Kidney tubule cell (primary cell): ENCODE measurements around the gene SIRT2.
"Not testable (repeated sequence)": the region's sequence is repeated elsewhere in the genome, so short reads cannot be mapped to it uniquely, and the experiment has no call there.

Experiments used
- DNase-seq: peaks from one replicate; pipeline ENCODE4 v3.0.0-alpha.2; 2018; ENCODE audit warnings: low spot score

SIRT2 gene

DNA sequence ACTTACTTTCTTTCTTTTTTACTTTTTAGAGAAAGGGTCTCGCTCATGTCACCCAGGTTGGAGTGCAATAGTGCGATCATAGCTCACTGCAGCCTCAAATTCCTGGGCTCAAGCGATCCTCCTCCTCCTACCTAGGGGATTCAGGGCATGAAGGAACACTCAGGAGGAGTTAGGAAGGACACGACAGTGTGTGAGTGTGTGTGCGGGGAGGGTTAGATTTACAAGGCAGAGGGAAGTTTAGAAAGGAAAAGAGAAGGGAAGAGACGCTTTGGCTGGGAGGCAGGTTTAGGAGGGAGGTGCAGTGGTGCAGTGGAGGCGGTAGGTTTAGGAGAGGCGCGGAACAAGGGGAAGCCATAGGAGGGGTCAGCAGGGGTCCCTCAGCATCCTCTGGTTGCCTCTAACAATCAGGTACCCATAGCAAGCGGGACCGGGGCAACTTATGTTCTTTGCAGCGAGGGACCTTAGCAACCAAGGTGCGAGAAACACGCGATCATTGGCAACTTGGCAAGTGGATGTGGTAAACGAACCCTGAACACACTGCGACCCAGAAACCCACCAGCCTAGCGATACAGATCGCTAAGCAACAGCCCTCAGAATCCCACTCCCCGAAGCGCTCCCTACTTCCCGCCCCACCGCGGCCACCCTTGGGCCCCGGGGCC lies 501 bp downstream of the SIRT2 start:
- DNase-seq = peak; percentile 34

DNA sequence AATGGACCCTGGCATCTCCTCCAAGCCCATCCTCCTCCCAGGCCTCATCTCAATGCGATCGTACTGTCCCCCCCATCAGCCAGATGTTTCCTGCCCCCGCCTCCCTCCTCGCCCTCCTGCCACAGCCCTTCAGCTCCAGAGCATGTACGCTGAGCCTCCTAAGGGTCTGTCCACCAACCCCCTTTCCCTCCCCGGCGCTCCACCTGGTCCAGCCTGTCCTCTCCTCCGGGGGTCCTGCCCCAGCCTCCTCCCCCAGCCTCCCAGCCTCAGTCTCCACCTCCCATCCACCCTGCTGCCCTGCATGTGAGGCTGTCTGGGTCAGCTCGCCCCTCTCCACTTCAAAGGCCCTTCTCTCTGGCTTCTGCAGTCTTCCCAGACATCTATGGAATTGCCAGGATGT lies 4.5 kb downstream of the SIRT2 start:
- DNase-seq = no peak

DNA sequence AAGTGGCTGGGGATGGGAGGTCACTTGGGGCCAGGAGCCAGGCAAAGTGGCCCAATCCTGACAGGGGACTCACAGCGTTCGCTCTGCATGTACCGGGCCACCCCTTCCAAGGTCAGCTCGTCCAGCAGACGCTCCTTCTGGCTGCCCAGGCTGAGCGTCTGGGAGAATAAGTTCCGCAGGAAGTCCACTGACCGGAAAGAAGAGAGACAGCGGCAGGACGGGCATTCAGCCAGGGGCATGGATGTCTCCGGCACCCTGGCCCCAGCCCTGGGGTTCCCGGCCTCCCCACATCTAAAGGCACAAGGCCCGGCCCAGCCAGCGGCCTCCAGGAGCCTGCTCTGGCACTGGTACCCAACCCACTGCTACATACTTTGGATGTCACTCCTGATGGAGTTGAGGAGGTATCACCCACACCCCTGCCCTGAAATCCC lies 6.1 kb downstream of the SIRT2 start:
- DNase-seq = no peak

DNA sequence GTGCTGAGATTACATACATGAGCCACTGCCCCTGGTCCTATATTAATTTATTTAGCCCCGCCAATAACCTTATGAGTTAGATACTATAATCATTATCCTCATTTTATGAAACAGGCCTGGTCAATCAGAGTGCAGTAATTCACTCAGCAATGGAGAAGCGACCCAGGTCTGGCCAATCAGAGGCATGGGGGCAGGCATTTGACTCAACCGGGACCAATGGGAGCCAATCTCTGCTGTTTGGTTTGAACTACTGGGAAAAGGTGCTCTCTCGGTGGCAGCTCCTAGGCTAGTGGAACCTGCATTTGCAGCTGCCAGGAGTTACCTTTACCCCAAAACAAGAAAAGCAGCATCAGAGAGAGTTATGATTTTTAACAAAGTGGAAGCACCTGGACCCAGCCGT lies 6.6 kb downstream of the SIRT2 start:
- no peak for DNase-seq

DNA sequence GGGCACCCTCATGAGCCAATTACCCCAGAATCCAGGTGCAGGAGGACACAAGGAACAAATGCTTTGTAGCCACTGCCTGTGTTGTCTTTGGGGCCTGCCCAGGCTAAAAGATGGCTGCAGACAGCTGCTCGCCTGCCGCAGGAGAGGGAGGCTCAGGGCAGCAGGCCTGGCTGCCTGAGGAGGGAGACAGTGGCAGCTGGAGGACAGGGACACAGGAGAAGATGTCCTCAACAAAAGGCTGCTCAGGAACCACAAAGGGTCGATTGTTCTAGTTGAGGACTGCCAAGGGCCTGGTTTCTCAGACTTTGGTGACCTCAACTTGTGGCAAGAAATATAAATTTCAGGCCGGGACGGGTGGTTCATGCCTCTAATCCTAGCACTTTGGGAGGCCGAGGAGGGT lies 7.6 kb downstream of the SIRT2 start:
- DNase-seq = no peak

DNA sequence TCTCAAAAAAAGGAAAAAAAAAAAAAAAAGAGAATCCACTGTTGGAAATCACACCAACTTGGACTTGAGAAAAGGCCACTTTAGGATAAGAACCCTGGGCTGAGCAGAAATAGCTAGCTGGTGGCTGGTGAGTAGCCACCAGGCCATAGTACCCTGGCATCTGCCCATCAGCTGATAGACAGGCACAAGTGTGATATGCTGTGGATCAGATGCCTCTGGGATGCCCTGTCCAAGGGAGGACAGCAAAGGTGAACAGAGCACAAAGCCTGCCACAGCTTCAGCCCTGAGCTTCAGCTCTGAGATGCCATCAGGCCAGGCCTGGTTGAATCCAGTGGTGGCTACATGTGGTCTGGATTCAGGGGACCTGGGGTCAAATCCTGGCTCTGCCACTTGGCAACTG lies 8.7 kb downstream of the SIRT2 start:
- DNase-seq = no peak

DNA sequence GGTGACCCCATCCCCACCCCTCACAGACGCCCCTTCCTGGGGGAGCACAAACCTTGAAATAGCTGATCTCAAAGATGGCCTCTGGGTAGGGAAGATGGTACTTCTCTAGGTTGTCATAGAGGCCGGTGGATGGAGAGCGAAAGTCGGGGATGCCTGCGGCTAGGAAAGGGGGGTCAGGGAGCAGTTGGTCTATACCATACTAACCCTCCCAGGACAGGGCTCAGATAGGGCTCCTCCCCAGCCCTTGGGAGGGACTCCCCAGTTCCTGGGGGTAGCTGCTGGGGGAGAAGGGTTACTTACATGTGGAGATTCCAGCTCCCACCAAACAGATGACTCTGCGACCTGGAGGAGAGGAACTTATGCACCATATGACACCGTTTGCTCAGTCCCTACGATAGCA lies 9.6 kb downstream of the SIRT2 start:
- DNase-seq = no peak

DNA sequence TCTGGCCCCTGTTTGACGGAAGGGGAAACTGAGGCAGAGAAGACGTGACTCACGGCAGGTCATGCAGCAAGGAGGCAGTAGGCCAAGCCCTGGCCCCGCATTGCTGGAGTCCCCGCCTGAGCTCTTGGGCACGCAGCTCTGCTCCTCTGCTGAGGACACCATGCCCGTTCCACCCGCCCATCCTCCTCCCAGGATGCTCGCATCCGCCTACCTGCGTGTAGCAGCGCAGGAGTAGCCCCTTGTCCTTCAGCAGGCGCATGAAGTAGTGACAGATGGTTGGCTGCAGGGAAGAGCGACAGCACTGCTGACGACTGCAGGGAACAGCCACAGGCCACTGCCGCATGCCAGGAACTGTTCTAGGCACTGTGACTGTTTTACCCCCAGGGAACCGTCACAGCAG lies 10.5 kb downstream of the SIRT2 start:
- no peak for DNase-seq

DNA sequence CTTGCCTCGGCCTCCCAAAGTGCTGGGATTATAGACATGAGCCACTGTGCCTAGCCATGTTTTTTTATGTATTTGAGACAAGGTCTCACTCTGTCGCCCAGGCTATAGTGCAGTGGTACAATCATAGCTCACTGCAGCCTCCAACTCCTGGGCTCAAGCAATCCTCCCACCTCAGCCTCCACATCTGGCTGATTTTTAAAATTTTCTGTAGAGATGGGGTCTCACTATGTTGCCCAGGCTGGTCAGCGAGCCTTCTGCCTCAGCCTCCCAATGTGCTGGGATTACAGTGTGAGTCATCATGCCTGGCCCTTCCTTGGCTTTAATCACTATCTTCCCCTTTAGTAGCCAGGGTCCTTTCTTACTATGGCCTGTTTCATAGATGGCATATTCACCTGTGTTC lies 14.7 kb downstream of the SIRT2 start:
- not testable (repeated sequence) for DNase-seq

DNA sequence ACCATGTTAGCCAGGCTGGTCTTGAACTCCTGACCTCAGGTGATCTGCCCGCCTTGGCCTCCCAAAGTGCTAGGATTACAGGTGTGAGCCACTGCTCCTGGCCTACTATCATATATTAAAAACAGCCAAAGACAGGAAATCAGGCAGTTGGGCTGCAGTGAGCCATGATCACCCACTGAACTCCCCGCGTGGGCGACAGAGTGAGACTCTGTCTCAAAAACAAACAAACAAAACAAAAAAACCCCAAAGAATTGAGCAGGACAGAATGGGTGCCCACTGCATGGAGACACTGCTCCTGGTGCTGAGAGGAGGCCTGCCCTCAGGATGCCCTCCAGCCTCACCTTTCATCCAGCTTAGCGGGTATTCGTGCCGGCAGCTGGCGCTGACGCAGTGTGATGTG lies 16.1 kb downstream of the SIRT2 start:
- DNase-seq = no peak

DNA sequence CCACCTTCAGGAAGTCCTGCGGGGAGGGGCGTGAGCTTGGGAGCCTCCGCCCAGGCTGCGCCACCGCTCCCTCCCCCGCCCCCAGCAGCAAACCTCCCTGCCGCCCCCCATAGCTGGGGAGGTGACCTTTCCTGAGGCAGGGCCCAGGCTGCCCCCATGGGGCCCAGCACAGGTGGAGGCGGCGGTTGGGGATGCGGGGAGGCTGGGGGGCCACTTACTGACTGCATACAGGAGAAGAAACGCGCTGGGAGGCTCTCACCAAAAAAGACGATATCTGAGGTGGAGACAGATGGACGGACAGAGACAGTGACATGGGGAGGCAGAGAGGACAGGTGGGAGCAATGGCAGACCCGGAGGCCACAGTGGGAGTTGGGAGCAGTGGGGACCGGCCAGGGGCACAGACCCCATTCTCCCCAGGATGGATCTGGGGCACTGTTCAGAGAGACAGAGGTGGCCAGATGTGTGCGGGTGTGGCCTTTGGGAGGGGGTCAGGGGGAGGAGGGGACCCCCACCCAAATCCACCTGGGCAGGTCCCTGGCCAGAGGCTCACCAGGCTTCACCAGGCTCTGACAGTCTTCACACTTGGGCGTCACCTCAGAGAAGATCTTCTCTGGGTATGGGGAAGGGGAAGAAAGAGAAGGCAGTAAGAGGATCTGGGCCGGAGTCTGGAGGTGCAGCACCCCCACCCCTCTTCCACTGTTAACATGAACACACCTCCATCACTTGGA lies 18.4 kb downstream of the SIRT2 start:
- DNase-seq = no peak

DNA sequence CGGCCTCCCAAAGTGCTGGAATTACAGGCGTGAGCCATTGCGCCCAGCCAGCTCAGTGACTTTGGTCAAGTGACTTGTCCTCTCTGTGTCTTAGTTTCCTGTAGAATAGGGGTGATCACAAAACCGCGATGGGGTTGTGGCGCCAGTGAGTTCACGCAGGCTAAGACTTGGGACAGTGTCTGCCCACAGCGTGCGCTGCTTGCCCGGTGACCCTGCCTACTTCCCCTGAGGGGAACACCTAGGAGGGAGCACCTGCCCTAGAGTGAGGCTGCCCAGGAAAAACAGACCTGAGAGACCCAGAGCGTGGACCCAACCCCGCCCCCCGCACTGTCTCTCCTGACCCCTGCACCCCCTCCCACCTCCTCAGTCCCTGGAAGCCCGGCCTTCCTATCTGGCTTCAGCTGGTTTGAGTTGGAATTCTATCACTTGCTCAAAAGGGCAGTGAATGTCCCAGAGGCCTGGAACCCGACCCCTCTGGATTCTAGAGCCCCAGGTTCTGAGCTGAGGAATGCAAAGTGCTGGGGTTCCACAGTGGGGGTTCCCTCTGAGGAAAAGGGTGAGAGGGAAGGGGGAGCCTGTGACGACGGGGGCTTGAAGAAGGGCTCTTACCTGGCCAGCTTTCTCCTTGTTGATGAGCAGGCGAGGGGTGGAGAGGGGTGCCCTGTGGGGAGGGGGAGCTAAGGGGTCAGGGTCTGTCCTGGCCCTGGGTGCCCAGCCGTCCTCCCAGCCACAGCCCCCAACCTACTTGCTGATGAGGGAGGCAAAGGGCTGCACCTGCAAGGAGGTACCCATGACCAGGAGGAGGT lies 19.1 kb downstream of the SIRT2 start:
- DNase-seq = no peak

DNA sequence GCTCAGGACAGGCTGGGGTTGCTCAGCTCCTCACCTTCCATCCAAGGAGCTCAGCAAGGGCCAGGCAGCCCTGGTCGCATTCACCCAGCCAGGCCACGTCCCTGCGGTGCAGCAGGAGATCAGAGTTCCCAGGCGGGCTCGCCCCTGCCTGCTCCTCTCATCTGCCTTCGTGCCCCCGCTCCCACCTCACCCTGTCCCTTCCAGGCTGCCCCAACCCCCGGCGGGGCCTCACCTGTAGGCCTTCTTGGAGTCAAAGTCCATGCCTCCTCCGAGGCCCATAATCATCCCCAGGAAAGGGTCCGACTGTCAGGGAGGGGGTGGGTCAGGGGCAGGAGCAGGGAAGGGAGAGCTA lies 20.0 kb downstream of the SIRT2 start:
- no peak for DNase-seq

DNA sequence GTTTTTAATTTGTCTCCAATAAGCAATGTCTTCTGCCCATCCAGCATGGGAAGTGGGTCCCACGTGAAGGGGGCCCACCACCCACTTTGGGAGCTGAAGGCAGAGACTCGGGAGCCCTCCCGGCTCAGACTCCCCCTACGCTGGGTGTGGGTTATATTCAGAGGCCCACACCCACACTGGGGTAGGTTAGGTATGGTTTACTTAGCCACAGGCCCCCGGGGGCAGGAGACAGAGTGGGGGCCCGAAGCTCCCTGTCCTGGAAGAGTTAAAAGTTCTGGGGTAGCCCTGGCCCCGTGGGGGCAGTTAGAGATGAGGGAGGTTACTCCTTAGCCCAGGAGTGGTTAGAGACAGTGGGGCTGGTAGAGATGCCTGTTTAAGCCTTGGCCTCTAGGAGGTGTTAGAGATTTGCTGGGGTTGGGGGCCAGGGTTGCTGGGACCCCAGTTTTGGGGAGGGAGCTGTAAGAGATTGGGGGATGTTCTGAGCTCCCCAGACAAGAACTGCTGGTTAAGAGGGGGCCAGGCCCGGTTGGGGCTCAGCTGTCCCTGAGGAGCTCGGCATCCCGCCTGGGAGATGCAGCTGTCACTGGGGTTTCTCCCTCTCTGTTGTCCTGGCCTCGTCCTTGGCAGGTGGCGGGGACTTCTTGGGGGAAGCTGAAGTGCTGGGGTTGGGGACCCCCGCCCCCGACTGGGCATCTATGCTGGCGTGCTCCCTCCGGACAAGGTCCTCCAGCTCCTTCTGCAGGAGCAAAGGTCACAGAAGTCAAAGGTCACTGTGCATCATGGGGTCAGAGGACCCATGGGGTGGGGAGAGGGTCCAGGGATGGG lies 20.6 kb downstream of the SIRT2 start:
- no peak for DNase-seq

DNA sequence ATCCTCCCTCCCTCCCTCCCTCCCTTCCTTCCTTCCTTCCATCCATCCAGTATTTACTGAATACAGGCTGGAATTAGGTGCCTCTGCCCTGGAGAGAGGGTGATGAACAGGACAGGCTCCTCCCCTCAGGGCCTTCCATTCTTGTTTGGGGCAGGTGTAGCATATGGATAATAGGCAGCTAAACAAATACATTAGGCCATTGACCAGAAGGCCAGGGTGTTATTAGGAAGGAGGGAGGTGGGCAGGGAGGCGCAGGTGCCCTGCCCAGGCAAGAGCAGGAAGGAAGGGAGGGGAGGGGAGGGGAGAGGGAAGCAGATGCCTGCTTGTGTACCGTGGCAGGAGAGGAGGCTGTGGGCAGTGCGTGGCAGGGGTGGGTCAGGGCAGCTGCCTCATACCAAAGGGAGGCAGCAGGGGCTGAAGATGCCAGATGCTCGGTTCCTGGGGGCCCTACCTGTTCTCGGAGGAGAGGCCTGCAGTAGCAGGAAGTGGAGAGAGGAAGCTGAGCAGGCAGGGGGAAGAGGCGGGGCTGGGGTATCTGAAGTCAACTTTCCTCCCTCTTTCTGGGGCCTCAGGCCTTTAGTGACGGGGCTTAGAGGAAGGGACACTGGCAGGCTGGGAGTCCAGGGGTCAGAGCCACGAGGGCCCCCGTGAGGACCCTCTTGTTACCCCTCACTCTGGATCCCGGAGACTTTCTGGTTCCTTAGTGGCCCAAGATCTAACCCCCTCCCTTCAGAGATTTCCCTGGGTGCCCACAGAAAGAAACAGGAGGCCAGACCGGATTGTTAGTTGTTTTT lies 21.4 kb downstream of the SIRT2 start, which contains the start of gene RINL:
Gene RINL (minus strand): TSS at position 495 of the 794 bp plus-strand sequence. CDS start 1,533 bp downstream, outside the sequence.
- DNase-seq = peak; percentile 20

DNA sequence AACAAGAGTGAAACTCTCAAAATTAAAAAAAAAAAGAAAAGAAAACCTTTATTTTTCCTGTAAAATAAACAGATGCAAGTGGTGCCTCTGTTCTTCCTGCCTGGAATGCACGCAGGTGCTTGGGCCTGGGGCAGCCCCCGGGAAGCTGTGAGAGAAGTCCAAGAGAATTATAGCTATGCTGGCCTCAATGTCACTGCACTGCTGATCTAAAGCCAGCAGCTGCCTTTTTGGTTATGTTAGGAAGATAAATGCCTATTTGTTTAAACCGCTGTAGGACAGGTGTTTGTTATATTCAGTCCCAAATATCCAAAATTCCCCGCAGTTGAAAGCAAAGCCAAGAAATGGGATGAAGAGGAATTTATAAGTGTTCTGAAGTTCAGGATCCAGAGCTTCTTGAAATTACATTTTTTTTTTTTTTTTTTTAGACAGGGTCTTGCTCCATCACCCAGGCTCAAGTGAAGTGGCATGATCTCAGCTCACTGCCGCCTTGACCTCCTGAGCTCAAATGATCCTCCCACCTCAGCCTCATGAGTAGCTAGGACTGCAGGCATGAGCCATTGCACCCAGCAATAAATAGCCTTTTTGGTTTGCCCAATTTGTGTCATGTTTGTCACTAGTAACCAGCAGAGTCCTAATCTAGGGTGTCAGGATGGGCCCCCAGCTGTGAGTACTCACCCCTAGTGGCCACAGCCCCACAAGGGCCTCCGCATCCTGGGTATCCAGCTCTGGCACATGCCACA lies 23.6 kb downstream of the SIRT2 start:
- DNase-seq = no peak

DNA sequence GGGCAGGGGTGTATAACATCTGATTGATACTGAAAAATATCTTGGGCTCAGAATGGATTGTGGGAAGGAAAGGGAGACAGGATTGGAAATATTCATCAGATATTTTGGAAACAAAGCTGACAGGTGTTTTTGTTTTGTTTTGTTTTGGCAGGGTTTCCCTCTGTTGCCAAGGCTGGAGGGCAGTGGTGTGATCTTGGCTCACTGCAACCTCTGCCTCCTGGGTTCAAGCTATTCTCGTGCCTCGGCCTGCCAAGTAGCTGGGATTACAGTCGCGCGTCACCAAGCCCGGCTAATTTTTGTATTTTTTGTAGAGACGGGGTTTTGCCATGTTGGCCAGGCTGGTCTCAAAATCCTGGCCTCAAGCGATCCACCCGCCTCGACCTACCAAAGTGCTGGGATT lies 26.0 kb downstream of the SIRT2 start:
- DNase-seq = not testable (repeated sequence)

DNA sequence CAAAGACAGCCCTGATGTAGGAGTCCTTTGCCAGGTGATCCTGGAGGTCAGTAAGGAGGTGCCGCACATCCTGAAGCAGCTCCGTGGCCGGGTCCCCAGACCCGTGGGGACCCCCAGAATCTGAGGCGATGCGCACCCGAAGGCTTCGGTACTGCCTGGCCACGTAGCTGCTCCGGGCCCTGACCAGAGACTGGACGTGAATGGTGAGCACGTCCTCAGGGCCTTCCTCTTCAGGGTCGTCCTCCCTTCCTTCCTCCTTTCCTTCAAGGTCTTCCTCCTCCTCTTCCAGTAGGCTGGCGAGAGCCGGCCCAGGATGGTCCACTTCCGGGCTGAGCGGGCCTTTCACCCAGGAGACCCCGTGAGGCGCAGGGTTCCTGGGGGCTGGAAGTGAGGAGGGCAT lies 28.8 kb downstream of the SIRT2 start:
- no peak for DNase-seq

DNA sequence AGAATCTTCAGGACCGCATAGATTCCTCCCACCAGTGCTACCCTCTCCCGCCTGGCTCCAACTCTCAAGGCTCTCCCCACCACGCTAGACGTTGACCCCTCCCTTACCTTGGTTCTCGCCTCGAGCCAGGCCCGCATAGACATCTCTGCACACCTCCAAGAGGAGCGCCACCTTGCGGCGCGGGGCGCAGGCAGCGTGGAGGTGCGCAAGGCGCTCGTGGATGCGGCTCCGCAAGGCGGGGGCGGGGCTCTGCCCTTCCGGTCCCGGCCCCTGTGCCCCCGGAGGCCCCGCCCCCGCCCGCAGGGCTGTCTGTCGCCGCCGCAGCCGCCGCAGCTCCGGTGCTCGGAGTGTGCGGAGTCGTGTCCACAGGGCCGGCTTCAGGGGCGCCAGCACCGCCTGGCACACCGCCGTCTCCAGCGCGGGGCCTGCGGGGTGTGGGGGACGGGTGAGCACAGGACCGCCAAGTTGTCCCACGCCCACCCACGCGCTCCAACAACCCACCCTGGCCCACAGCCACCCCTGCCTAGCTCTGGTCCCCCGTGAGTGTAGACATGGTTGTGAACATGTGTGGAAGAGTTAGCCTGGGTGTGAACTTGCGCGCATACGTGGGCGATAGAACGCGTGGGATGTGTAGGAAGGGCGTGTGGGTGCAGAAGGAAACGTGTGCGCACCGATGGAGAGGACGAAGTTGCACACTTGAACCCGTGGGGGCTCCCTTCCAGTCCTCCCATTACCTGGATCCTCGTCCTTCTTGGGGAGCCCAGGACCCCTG lies 29.4 kb downstream of the SIRT2 start:
- DNase-seq = peak; percentile 79
